ENCODE measurements around the gene NECTIN2. TPM values are rescaled to one million over a fixed set of nuclear protein-coding genes. Genes with fewer than 3 reads are reported as not detected.
"Not testable (repeated sequence)": the region's sequence is repeated elsewhere in the genome, so short reads cannot be mapped to it uniquely, and the experiment has no call there.

NECTIN2 gene
- polyA plus RNA-seq, 4 donors = 149 to 180 (median 159) TPM

- no peak for DNase-seq (ENCODE audit: low read depth in 4 of 4, low spot score in 3 of 4)
These were observed 58.4 kb downstream of the NECTIN2 start for GRCh38 chr19:44904426-44904994.

DNA sequence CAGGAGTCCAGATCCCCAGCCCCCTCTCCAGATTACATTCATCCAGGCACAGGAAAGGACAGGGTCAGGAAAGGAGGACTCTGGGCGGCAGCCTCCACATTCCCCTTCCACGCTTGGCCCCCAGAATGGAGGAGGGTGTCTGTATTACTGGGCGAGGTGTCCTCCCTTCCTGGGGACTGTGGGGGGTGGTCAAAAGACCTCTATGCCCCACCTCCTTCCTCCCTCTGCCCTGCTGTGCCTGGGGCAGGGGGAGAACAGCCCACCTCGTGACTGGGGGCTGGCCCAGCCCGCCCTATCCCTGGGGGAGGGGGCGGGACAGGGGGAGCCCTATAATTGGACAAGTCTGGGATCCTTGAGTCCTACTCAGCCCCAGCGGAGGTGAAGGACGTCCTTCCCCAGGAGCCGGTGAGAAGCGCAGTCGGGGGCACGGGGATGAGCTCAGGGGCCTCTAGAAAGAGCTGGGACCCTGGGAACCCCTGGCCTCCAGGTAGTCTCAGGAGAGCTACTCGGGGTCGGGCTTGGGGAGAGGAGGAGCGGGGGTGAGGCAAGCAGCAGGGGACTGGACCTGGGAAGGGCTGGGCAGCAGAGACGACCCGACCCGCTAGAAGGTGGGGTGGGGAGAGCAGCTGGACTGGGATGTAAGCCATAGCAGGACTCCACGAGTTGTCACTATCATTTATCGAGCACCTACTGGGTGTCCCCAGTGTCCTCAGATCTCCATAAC, 59.5 kb downstream of the NECTIN2 start, which contains the start of gene APOE:
Gene APOE, plus strand, starts transcription at position 360 of the 724 bp plus-strand sequence. CDS start 829 bp downstream, outside the sequence.
- no peak for DNase-seq (ENCODE audit: low read depth in 4 of 4, low spot score in 3 of 4)

DNA sequence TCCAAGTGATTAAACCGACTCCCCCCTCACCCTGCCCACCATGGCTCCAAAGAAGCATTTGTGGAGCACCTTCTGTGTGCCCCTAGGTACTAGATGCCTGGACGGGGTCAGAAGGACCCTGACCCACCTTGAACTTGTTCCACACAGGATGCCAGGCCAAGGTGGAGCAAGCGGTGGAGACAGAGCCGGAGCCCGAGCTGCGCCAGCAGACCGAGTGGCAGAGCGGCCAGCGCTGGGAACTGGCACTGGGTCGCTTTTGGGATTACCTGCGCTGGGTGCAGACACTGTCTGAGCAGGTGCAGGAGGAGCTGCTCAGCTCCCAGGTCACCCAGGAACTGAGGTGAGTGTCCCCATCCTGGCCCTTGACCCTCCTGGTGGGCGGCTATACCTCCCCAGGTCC, 61.5 kb downstream of the NECTIN2 start:
- DNase-seq (ENCODE audit: low read depth in 4 of 4, low spot score in 3 of 4) = no peak

GRCh38 chr19:44908074-44908835, 62.2 kb downstream of the NECTIN2 start:
- no peak for DNase-seq (ENCODE audit: low read depth in 4 of 4, low spot score in 3 of 4)

DNA sequence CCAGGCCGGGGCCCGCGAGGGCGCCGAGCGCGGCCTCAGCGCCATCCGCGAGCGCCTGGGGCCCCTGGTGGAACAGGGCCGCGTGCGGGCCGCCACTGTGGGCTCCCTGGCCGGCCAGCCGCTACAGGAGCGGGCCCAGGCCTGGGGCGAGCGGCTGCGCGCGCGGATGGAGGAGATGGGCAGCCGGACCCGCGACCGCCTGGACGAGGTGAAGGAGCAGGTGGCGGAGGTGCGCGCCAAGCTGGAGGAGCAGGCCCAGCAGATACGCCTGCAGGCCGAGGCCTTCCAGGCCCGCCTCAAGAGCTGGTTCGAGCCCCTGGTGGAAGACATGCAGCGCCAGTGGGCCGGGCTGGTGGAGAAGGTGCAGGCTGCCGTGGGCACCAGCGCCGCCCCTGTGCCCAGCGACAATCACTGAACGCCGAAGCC, 62.8 kb downstream of the NECTIN2 start:
- no peak for DNase-seq (ENCODE audit: low read depth in 4 of 4, low spot score in 3 of 4)

GRCh38 chr19:44909775-44910174, 63.7 kb downstream of the NECTIN2 start:
- DNase-seq (ENCODE audit: low read depth in 4 of 4, low spot score in 3 of 4) = no peak

DNA sequence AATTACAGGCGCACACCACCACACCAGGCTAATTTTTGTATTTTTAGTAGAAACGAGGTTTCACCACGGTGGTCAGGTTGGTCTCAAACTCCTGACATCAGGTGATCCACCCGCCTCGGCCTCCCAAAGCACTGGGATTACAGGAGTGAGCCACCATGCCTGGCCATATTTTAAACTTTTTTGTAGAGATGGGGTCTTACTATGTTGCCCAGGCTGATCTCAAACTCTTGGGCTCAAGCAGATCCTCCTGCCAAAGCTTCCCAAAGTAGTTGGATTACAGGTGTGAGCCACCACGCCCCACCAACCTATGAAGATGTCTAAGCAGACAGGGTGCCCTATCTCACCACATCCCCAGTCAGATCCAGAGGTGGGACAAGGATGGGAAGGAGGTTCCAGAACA, 65.8 kb downstream of the NECTIN2 start:
- not testable (repeated sequence) for DNase-seq (ENCODE audit: low read depth in 4 of 4, low spot score in 3 of 4)

DNA sequence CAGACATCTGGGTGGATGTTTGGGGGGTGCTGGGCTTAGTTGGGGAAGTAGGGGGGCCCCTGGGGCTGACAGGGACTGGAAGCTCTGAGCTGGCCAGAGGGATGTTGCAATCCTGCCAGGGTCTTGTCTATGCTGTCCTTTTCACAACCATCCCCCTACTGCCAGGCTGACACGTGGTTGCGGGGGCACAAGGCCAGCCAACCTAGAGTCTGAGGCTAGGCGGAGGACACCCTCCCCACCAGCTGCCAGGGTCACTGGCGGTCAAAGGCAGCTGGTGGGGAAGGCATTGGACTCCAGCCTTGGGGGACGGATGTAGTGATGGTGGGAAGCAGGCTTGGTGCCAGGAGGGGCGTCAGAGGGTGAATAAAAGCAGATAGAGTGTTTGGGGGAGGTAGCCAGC, 66.8 kb downstream of the NECTIN2 start:
- no peak for DNase-seq (ENCODE audit: low read depth in 4 of 4, low spot score in 3 of 4)

DNA sequence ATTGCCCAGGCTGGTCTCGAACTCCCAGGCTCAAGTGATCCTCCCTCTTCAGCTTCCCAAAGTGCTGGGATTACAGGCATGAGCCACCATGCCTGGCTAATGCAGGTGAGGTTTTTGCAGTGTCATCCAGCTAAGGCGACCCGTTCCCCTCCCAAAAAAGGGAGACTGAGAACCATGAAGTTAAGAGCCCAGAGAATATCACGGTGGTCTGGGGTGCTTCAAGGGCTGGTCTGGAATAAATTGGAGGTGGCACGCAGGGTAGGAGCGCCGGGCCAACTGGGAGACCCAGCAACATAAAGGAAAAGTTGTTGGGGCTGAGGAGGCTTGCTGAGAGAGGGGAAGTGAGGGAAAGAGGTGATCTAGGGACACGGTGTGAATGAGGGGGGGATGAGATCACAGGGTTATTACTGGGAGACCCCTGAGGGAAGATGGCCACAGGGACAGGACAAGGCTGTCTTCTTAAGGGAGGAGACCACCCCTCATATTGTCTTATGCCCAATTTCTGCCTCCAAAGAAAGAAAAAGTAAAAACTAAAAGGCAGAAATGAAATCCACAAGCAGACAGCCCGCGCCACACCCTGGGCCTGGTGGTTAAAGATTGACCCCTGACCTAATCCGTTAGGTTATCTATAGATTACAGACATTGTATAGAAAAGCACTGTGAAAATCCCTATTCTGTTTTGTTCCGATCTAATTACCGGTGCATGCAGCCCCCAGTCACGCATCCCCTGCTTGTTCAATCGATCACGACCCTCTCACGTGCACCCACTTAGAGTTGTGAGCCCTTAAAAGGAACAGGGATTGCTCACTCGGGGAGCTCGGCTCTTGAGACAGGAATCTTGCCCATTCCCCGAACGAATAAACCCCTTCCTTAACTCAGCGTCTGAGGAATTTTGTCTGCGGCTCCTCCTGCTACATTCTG, 67.7 kb downstream of the NECTIN2 start:
- DNase-seq (ENCODE audit: low read depth in 4 of 4, low spot score in 3 of 4) = not testable (repeated sequence)

- DNase-seq (ENCODE audit: low read depth in 4 of 4, low spot score in 3 of 4) = peak; percentile 82 to 90 (median 86)
These were observed 68.5 kb downstream of the NECTIN2 start, which contains the start of gene APOC1 for GRCh38 chr19:44914433-44915206. Gene APOC1 (plus strand): TSS chr19:44914608. CDS start chr19:44914892, 284 bp downstream.

DNA sequence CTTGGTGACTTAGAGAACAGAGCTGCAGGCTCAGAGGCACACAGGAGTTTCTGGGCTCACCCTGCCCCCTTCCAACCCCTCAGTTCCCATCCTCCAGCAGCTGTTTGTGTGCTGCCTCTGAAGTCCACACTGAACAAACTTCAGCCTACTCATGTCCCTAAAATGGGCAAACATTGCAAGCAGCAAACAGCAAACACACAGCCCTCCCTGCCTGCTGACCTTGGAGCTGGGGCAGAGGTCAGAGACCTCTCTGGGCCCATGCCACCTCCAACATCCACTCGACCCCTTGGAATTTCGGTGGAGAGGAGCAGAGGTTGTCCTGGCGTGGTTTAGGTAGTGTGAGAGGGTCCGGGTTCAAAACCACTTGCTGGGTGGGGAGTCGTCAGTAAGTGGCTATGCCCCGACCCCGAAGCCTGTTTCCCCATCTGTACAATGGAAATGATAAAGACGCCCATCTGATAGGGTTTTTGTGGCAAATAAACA, 78.2 kb downstream of the NECTIN2 start:
- no peak for DNase-seq (ENCODE audit: low read depth in 4 of 4, low spot score in 3 of 4)

- DNase-seq (ENCODE audit: low read depth in 4 of 4, low spot score in 3 of 4) = no peak
These were observed 79.2 kb downstream of the NECTIN2 start for GRCh38 chr19:44925114-44925891.

DNA sequence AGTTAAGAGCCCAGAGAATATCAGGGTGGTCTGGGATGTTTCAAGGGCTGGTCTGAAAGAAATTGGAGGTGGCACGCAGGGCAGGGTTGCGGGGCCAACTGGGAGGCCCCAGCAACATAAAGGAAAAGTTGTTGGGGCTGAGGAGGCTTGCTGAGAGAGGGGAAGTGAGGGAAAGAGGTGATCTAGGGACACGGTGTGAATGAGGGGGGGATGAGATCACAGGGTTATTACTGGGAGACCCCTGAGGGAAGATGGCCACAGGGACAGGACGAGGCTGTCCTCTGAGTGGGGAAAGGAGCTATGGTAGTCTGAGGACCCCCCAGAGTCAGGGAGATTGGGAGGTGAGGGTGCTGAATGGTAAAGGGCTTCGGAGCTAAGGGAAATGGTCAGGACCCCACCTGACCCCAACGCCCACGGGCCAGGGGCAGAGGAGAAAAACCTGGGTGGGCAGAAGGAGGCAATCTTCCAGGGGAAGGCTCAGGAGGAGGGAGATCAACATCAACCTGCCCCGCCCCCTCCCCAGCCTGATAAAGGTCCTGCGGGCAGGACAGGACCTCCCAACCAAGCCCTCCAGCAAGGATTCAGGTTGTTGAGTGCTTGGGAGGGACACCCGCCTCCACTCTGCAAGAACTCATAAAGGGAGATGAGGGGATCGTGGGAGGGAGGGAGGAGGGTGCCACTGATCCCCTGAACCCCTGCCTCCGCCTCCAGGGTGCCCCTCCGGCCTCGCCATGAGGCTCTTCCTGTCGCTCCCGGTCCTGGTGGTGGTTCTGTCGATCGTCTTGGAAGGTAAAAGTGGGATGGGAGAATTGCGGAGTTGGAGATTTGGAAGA, 80.4 kb downstream of the NECTIN2 start:
- not testable (repeated sequence) for DNase-seq (ENCODE audit: low read depth in 4 of 4, low spot score in 3 of 4)

GRCh38 chr19:44927746-44928145, 81.6 kb downstream of the NECTIN2 start:
- DNase-seq (ENCODE audit: low read depth in 4 of 4, low spot score in 3 of 4) = no peak

GRCh38 chr19:44930088-44930487, 84.0 kb downstream of the NECTIN2 start:
- no peak for DNase-seq (ENCODE audit: low read depth in 4 of 4, low spot score in 3 of 4)

DNA sequence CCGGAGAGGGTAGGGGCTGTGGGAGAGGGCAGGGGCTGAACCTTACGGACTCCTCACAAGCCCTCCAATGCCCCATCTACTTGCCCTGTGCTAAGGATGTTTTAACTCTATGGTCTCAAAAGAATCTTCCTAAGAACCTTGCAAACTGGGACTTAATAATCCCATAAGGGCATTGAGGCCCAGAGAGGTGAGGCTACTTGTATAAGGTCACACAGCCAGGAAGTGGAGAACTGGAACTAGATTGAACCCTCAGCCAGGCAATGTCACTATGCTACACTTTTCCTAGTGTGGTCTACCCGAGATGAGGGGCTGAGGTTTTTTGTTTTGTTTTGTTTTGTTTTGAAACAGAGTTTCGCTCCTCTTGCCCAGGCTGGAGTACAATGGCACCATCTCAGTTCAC, 85.4 kb downstream of the NECTIN2 start:
- no peak for DNase-seq (ENCODE audit: low read depth in 4 of 4, low spot score in 3 of 4)

Measured in right renal pelvis (tissue), 4 donors.